HCT116 (cell line): ENCODE measurements around the gene SMC2. TPM values are rescaled to one million over a fixed set of nuclear protein-coding genes. Genes with fewer than 3 reads are reported as not detected.

Experiments
- ATAC-seq: fragments of 200-7000 bp; cut with Tn5 transposase; 2 replicates; pipeline ENCODE4 v1.9.1; 2020; ENCODE audit warnings: mild to moderate bottlenecking, moderate library complexity
- BruUV-seq: library from RNA; stranded (reverse); fragments of 400-500 nt; replicated peaks from 2 replicates; lab custom pipeline; 2021; lab: Mats Ljungman, UMichigan
- CTCF ChIA-PET: fragments of 300-600 bp; sonication (Branson Sonifier 250); formaldehyde crosslinking; loops from one replicate; lab custom pipeline; 2021; ENCODE audit warnings: antibody characterized with exemption; lab: Charles Lee
- POLR2A ChIA-PET: fragments of 300-600, 350-600 bp; sonication (Branson Sonifier 250); formaldehyde crosslinking; loops from one replicate; lab custom pipeline; 2021; ENCODE audit warnings: antibody characterized with exemption; lab: Charles Lee
- RAD21 ChIA-PET, 2 experiments: fragments of 300-600 bp; sonication (Branson Sonifier 250); formaldehyde crosslinking; loops; one replicate each; lab custom pipeline; 2023; ENCODE audit warnings: low total read pairs in 2 of 2; ENCODE audit not compliant: uncharacterized antibody in 2 of 2, unreplicated experiment in 2 of 2, low non-redundant PET in 1 of 2; lab: Charles Lee
- DNase-seq: peaks from one replicate; pipeline ENCODE4 v3.0.0-alpha.2; 2010; ENCODE audit warnings: low read depth, low spot score
- H2AFZ ChIP-seq: fragments of 200-600 bp; shearing (Covaris generic), sonication (generic); 2 replicates; pipeline ENCODE4 v1.6.1; 2017; ENCODE audit warnings: low read depth, mixed run types, mixed read lengths, antibody characterized with exemption, low read length; ENCODE audit not compliant: poor library complexity, severe bottlenecking
- H3K27ac ChIP-seq: 2 replicates; pipeline ENCODE4 v1.5.1; 2012; ENCODE audit warnings: low read depth, low read length
- H3K27me3 ChIP-seq: fragments of 200-600 bp; sonication (generic); 2 replicates; pipeline ENCODE4 v1.6.1; 2016; ENCODE audit warnings: mixed run types, low read length, mixed read lengths; ENCODE audit not compliant: insufficient read depth
- H3K36me3 ChIP-seq, 2 experiments: fragments of 200-500 bp in 1 of 2; fragments of 200-600 bp in 1 of 2; sonication (Bioruptor generic) in 1 of 2; sonication (generic) in 1 of 2; 2 replicates each; pipeline versions ENCODE4 v1.5.1 to v1.6.1; 2014 to 2016; ENCODE audit warnings: low read length in 2 of 2, inconsistent platforms in 1 of 2, mixed read lengths in 1 of 2, mixed run types in 1 of 2; ENCODE audit not compliant: insufficient read depth in 2 of 2, control insufficient read depth in 1 of 2
- H3K4me1 ChIP-seq, 2 experiments: fragments of 200-600 bp in 1 of 2; sonication (generic) in 1 of 2; 2 replicates each; pipeline versions ENCODE4 v1.5.1 to v1.6.1; 2012 to 2017; ENCODE audit warnings: low read length in 2 of 2, inconsistent platforms in 1 of 2, mild to moderate bottlenecking in 1 of 2, mixed read lengths in 1 of 2, mixed run types in 1 of 2, moderate library complexity in 1 of 2; ENCODE audit not compliant: insufficient read depth in 2 of 2, control insufficient read depth in 1 of 2
- H3K4me2 ChIP-seq: fragments of 200-600 bp; sonication (generic); 2 replicates; pipeline ENCODE4 v1.6.1; 2017; ENCODE audit warnings: mixed run types, low read length, mixed read lengths
- H3K4me3 ChIP-seq, 2 experiments: fragments of 200-600 bp in 1 of 2; sonication (generic) in 1 of 2; replicated peaks in 1 of 2; 2 replicates each; pipeline ENCODE4 v1.5.1; 2011 to 2016; ENCODE audit warnings: low read length in 2 of 2, control low read depth in 1 of 2, low read depth in 1 of 2, mild to moderate bottlenecking in 1 of 2, mixed read lengths in 1 of 2, mixed run types in 1 of 2
- H3K79me2 ChIP-seq: fragments of 200-600 bp; sonication (generic); 2 replicates; pipeline ENCODE4 v1.6.1; 2017; ENCODE audit warnings: mild to moderate bottlenecking, mixed run types, low read length, moderate library complexity, mixed read lengths; ENCODE audit not compliant: insufficient read depth
- H3K9ac ChIP-seq: fragments of 200-600 bp; sonication (generic); 2 replicates; pipeline ENCODE4 v1.6.1; 2016; ENCODE audit warnings: low read length, mixed read lengths
- H3K9me2 ChIP-seq: fragments of 200-600 bp; sonication (generic), shearing (Covaris generic); 2 replicates; pipeline ENCODE4 v1.6.1; 2017; ENCODE audit warnings: mixed run types, mild to moderate bottlenecking, moderate library complexity; ENCODE audit not compliant: insufficient read depth
- H3K9me3 ChIP-seq, 2 experiments: fragments of 200-500 bp in 1 of 2; fragments of 200-600 bp in 1 of 2; sonication (Bioruptor generic) in 1 of 2; sonication (generic) in 1 of 2; 2 replicates each; pipeline ENCODE4 v1.6.1; 2014 to 2017; ENCODE audit warnings: low read length in 2 of 2, mixed read lengths in 2 of 2, inconsistent platforms in 1 of 2, low read depth in 1 of 2, mild to moderate bottlenecking in 1 of 2, mixed run types in 1 of 2, moderate library complexity in 1 of 2; ENCODE audit not compliant: control insufficient read depth in 1 of 2, insufficient read depth in 1 of 2
- H4K20me1 ChIP-seq: fragments of 200-600 bp; sonication (generic), shearing (Covaris generic); 2 replicates; pipeline ENCODE4 v1.6.1; 2017; ENCODE audit warnings: mixed run types, mild to moderate bottlenecking, moderate library complexity; ENCODE audit not compliant: insufficient read depth
- ATF3 ChIP-seq: IDR thresholded peaks from 2 replicates; pipeline ENCODE4 v1.6.1; 2012
- MAX ChIP-seq: IDR thresholded peaks from 2 replicates; pipeline ENCODE4 v1.6.1; 2012
- TCF7L2 ChIP-seq: IDR thresholded peaks from 2 replicates; pipeline ENCODE4 v1.7.0; 2011; ENCODE audit warnings: borderline replicate concordance, inconsistent platforms; ENCODE audit not compliant: insufficient read depth, insufficient read length; ENCODE audit errors: extremely low read depth
- intact Hi-C: fragments of 100-400 bp; cut with micrococcal nuclease; formaldehyde crosslinking; loops from 2 replicates; pipeline ENCODE4 v1.10.0; 2022
- total RNA-seq: library from RNA; stranded (reverse); gene quantifications from one replicate; pipeline ENCODE4 v1.2.1, GENCODE V29; 2021; ENCODE audit not compliant: unreplicated experiment
- TF ChIP-seq, protein P1 (sequence below): IDR thresholded peaks from 2 replicates; pipeline ENCODE4 v1.6.1; 2012; ENCODE audit warnings: low read depth

The SMC2 gene
- total RNA-seq, 1 experiment from 2014 or later = 20.5 TPM

- Histone ChIP-seq H3K4me3 (peak overlapping the region; percentile 86), H3K4me1 (peaks cover 11 to 16% of the 10 kb centered on the region in 2 experiments; a peak in 3 of 4 replicates), H3K9ac (peak overlapping the region; percentile 84), H3K27ac (peak overlapping the region; percentile 80), H4K20me1 (no peaks in the 10 kb centered on the region), H3K27me3 (no peaks in the 10 kb centered on the region), H3K36me3 (no peaks in the 10 kb centered on the region), H3K9me3 (no peaks in the 10 kb centered on the region), H2AFZ (peak overlapping the region; percentile 75), H3K4me2 (peak overlapping the region; percentile 86), H3K79me2 (peaks cover 55% of the 10 kb centered on the region), H3K9me2 (no peaks in the 10 kb centered on the region)
- POLR2A ChIA-PET = no interaction called here
- intact Hi-C loops = no loop called here
- TSS peak; percentile 46 for BruUV-seq
- no peak for DNase-seq
- CTCF ChIA-PET = no interaction called here
- RAD21 ChIA-PET = no interaction called here
- ATAC-seq = peak; percentile 5
- TF ChIP-seq MAX (peak; percentile 15; the same call in 1 of the 2 replicates), TCF7L2 (no peak)
Measured at GRCh38 chr9:104094534-104095015, 466 bp downstream of the SMC2 start.

- H2AFZ ChIP-seq = no peak overlapping the region
- TF ChIP-seq, protein P1, sequence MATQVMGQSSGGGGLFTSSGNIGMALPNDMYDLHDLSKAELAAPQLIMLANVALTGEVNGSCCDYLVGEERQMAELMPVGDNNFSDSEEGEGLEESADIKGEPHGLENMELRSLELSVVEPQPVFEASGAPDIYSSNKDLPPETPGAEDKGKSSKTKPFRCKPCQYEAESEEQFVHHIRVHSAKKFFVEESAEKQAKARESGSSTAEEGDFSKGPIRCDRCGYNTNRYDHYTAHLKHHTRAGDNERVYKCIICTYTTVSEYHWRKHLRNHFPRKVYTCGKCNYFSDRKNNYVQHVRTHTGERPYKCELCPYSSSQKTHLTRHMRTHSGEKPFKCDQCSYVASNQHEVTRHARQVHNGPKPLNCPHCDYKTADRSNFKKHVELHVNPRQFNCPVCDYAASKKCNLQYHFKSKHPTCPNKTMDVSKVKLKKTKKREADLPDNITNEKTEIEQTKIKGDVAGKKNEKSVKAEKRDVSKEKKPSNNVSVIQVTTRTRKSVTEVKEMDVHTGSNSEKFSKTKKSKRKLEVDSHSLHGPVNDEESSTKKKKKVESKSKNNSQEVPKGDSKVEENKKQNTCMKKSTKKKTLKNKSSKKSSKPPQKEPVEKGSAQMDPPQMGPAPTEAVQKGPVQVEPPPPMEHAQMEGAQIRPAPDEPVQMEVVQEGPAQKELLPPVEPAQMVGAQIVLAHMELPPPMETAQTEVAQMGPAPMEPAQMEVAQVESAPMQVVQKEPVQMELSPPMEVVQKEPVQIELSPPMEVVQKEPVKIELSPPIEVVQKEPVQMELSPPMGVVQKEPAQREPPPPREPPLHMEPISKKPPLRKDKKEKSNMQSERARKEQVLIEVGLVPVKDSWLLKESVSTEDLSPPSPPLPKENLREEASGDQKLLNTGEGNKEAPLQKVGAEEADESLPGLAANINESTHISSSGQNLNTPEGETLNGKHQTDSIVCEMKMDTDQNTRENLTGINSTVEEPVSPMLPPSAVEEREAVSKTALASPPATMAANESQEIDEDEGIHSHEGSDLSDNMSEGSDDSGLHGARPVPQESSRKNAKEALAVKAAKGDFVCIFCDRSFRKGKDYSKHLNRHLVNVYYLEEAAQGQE = no peak
- TF ChIP-seq ATF3 = no peak
- CTCF ChIA-PET = no interaction called here
- H3K4me3 ChIP-seq = no peak overlapping the region
- H3K79me2 ChIP-seq = peaks cover 39% of the 10 kb centered on the region
- no peak for ATAC-seq
- POLR2A ChIA-PET = no interaction called here
- H3K9ac ChIP-seq = no peak overlapping the region
- H4K20me1 ChIP-seq = no peaks in the 10 kb centered on the region
- no peak overlapping the region for H3K4me2 ChIP-seq
- no peaks in the 10 kb centered on the region for H3K9me3 ChIP-seq
- RAD21 ChIA-PET = no interaction called here
- DNase-seq = no peak
- no TSS peak for BruUV-seq
- H3K36me3 ChIP-seq = peaks cover 17 to 43% of the 10 kb centered on the region in 2 experiments; a peak in 2 of 4 replicates
- peaks cover 6 to 9% of the 10 kb centered on the region in 2 experiments; a peak in 3 of 4 replicates for H3K4me1 ChIP-seq
- H3K9me2 ChIP-seq = no peaks in the 10 kb centered on the region
- intact Hi-C loops = no loop called here
- H3K27ac ChIP-seq = no peak overlapping the region
- H3K27me3 ChIP-seq = no peaks in the 10 kb centered on the region
Measured at GRCh38 chr9:104099630-104100029, 5.5 kb downstream of the SMC2 start.
